K562 (cell line): ENCODE results near the gene WNT7A. TPM values are rescaled to one million over a fixed set of nuclear protein-coding genes. Genes with fewer than 3 reads are reported as not detected.

Experiments
- ATAC-seq: fragments of 200-7000 bp; cut with Tn5 transposase; 3 replicates; pipeline ENCODE4 v1.9.1; 2020; ENCODE audit warnings: moderate library complexity
- BruUV-seq: library from RNA; stranded (reverse); fragments of 400-500 nt; replicated peaks from 2 replicates; lab custom pipeline; 2021; lab: Mats Ljungman, UMichigan
- CTCF ChIA-PET: fragments of 300-600 bp; formaldehyde crosslinking; extraction: SDS; loops from one replicate; lab custom pipeline; 2021; ENCODE audit warnings: low intra/inter-chr PET ratio; lab: Yijun Ruan, JAX
- POLR2A ChIA-PET: fragments of 300-600, 350-650 bp; sonication (Branson Sonifier 250); formaldehyde crosslinking; extraction: SDS; loops from one replicate; lab custom pipeline; 2021; ENCODE audit warnings: antibody characterized with exemption, inconsistent platforms; lab: Yijun Ruan, JAX
- DNase-seq, 4 experiments: peaks; one replicate each; pipeline versions ENCODE4 v3.0.0 to v3.0.0-alpha.2; 2011 to 2018; ENCODE audit warnings: low spot score in 3 of 4, mixed read lengths in 3 of 4; ENCODE audit errors: extremely low read depth in 1 of 4
- FAIRE-seq: peaks from 2 replicates; lab custom pipeline; 2011; peaks lifted over from hg19 to GRCh38; lab: Jason Lieb, UNC
- H2AFZ ChIP-seq: 2 replicates; pipeline ENCODE4 v1.6.0; 2011; ENCODE audit warnings: low read depth, low read length, control low read depth, inconsistent platforms
- H3K27ac ChIP-seq: fragments of 200-600 bp; 3 replicates; pipeline ENCODE4 v1.8.0; 2011; ENCODE audit warnings: low read depth, mild to moderate bottlenecking, control low read depth, inconsistent platforms, low read length, moderate library complexity, mixed read lengths; ENCODE audit errors: extremely low read depth
- H3K27me3 ChIP-seq, 2 experiments: fragments of 300-600 bp in 1 of 2; 2 replicates in 1 of 2; 3 replicates in 1 of 2; pipeline versions ENCODE4 v1.6.0 to v1.8.0; 2011; ENCODE audit warnings: inconsistent platforms in 2 of 2, low read length in 2 of 2, mild to moderate bottlenecking in 1 of 2, mixed read lengths in 1 of 2, moderate library complexity in 1 of 2; ENCODE audit not compliant: control insufficient read depth in 2 of 2, insufficient read depth in 2 of 2
- H3K36me3 ChIP-seq: fragments of 300-600 bp; 3 replicates; pipeline ENCODE4 v1.8.0; 2011; ENCODE audit warnings: mild to moderate bottlenecking, low read length, inconsistent platforms; ENCODE audit not compliant: control insufficient read depth, insufficient read depth
- H3K4me1 ChIP-seq, 2 experiments: fragments of 200-600 bp in 1 of 2; replicated peaks in 1 of 2; 2 replicates in 1 of 2; 3 replicates in 1 of 2; pipeline versions ENCODE4 v1.5.1 to v1.8.0; 2011; ENCODE audit warnings: inconsistent platforms in 2 of 2, low read length in 2 of 2, mild to moderate bottlenecking in 1 of 2, mixed read lengths in 1 of 2, moderate library complexity in 1 of 2; ENCODE audit not compliant: control insufficient read depth in 2 of 2, insufficient read depth in 2 of 2
- H3K4me2 ChIP-seq: 2 replicates; pipeline ENCODE4 v1.6.1; 2011; ENCODE audit warnings: low read length, control low read depth, inconsistent platforms, mixed read lengths; ENCODE audit not compliant: insufficient read depth
- H3K4me3 ChIP-seq: fragments of 200-600 bp; sonication (generic), shearing (Covaris generic); 2 replicates; pipeline ENCODE4 v1.5.1; 2016; ENCODE audit warnings: control low read depth, inconsistent platforms
- H3K79me2 ChIP-seq: fragments of 200-600 bp; 3 replicates; pipeline ENCODE4 v1.8.0; 2011; ENCODE audit warnings: low read length, inconsistent platforms; ENCODE audit not compliant: control insufficient read depth, insufficient read depth
- H3K9ac ChIP-seq, 2 experiments: 2 replicates each; pipeline versions ENCODE4 v1.6.0 to v1.6.1; 2011; ENCODE audit warnings: low read depth in 2 of 2, low read length in 2 of 2, control low read depth in 1 of 2, inconsistent platforms in 1 of 2, mild to moderate bottlenecking in 1 of 2, mixed read lengths in 1 of 2; ENCODE audit not compliant: insufficient read depth in 1 of 2
- H3K9me1 ChIP-seq: one replicate; pipeline ENCODE4 v1.6.0; 2011; ENCODE audit warnings: inconsistent platforms, mild to moderate bottlenecking, low read length, moderate library complexity; ENCODE audit not compliant: control insufficient read depth, insufficient read depth
- H3K9me3 ChIP-seq: replicated peaks from 2 replicates; pipeline ENCODE4 v1.5.1; 2011; ENCODE audit warnings: low read depth, low read length, inconsistent platforms; ENCODE audit not compliant: control insufficient read depth, insufficient read depth
- H4K20me1 ChIP-seq: replicated peaks from 2 replicates; pipeline ENCODE4 v1.6.1; 2011; ENCODE audit warnings: low read length, inconsistent platforms, mixed read lengths; ENCODE audit not compliant: control insufficient read depth, insufficient read depth
- CHD4 ChIP-seq: fragments of 200-600 bp; sonication (generic); IDR thresholded peaks from 3 replicates; pipeline ENCODE4 v1.6.1; 2012; ENCODE audit warnings: low read depth, mild to moderate bottlenecking, mixed read lengths, low read length, inconsistent platforms; ENCODE audit not compliant: insufficient read depth, insufficient replicate concordance, poor library complexity, severe bottlenecking
- HDGF ChIP-seq: fragments of 450-650 bp; IDR thresholded peaks from 2 replicates; pipeline ENCODE4 v1.6.1; 2016
- KDM1A ChIP-seq, 2 experiments: fragments of 450-650 bp; IDR thresholded peaks; 2 replicates each; pipeline ENCODE4 v1.6.1; 2016; ENCODE audit warnings: mild to moderate bottlenecking in 2 of 2
- TAF15 ChIP-seq: fragments of 200-400 bp; formaldehyde crosslinking; IDR thresholded peaks from 2 replicates; pipeline ENCODE4 v1.6.1; 2017; ENCODE audit warnings: mild to moderate bottlenecking, low read depth, low read length, moderate library complexity
- ZSCAN29 ChIP-seq: fragments of 450-650 bp; IDR thresholded peaks from 2 replicates; pipeline ENCODE4 v1.6.1; 2017
- WGBS: fragments of 100-300 bp; shearing (Covaris generic); methylation state at CpG from one replicate; pipeline ENCODE4 v1.1.6; 2016; ENCODE audit warnings: low coverage, mixed read lengths; ENCODE audit not compliant: insufficient coverage; ENCODE audit errors: missing lambda C conversion rate; 5-methylcytosine and 5-hydroxymethylcytosine counted together
- in situ Hi-C: fragments of 300-500 bp; cut with MboI; formaldehyde crosslinking; loops from 4 replicates; pipeline ENCODE4 v1.15.0; 2018; ENCODE audit warnings: inconsistent platforms, mixed read lengths
- intact Hi-C: fragments of 100-400 bp; cut with micrococcal nuclease; formaldehyde crosslinking; loops from 2 replicates; pipeline ENCODE4 v1.14.2; 2022
- polyA plus RNA-seq, 8 experiments: library from polyadenylated mRNA; depleted of rRNA in 4 of 8; stranded (reverse) in 5 of 8; unstranded in 3 of 8; fragments of >200 nt; fragmentation: Nextera tagmentation in 2 of 8; fragmentation: Illumina TruSeq in 1 of 8; extraction: Ambion mirVana in 2 of 8; extraction: Trizol in 1 of 8; gene quantifications; 2 replicates each; pipeline versions ENCODE4 v1.2.1 to v1.2.3, GENCODE V29; 2011 to 2014; ENCODE audit warnings: inconsistent platforms in 1 of 8, missing spikeins in 1 of 8
- total RNA-seq, 7 experiments: library from RNA; depleted of rRNA in 6 of 7; stranded (reverse); fragments of >200 nt in 6 of 7; fragmentation: Illumina TruSeq in 2 of 7; extraction: Trizol in 2 of 7; gene quantifications; 2 replicates each; pipeline versions ENCODE4 v1.2.1 to v1.2.3, GENCODE V29; 2011 to 2021; ENCODE audit warnings: low replicate concordance in 1 of 7

Gene WNT7A
- total and polyA plus RNA-seq, 9 of the 15 experiments (the other 6 are each of a cell fraction or from before 2014, with no cell fraction given), result 0.03 TPM; not detected in 8

- 0% methylated on average over 3 of the region's 3 CpGs for WGBS
- FAIRE-seq, result no peak
- POLR2A ChIA-PET, result no interaction called here
- CTCF ChIA-PET, result no interaction called here
- intact Hi-C loops, result loop anchor here (5.0 kb wide), 1 partner anchor 386 kb away; no protein-coding TSS in a partner anchor
- Histone ChIP-seq H3K36me3 (no peaks in the 10 kb centered on the region), H3K9me3 (no peaks in the 10 kb centered on the region), H3K4me1 (peaks cover 0 to 30% of the 10 kb centered on the region in 2 experiments; a peak in 2 of 5 replicates), H3K4me3 (no peak overlapping the region), H2AFZ (no peak overlapping the region), H3K79me2 (no peaks in the 10 kb centered on the region), H3K9ac (no peak overlapping the region), H3K4me2 (no peak overlapping the region), H3K9me1 (peaks cover 4% of the 10 kb centered on the region), H3K27me3 (peaks cover 27 to 48% of the 10 kb centered on the region in 2 experiments; a peak in 4 of 5 replicates), H4K20me1 (peaks cover 10% of the 10 kb centered on the region; the same call in 1 of the 2 replicates), H3K27ac (no peak overlapping the region)
- BruUV-seq, result no TSS peak
- TF ChIP-seq TAF15 (no peak), ZSCAN29 (no peak), HDGF (no peak), KDM1A (IDR thresholded peaks at IDR 0.05) (no peak), CHD4 (no peak)
- DNase-seq, result no peak
- in situ Hi-C loops, result loop anchor here (10.0 kb wide), 1 partner anchor 388 kb away; no protein-coding TSS in a partner anchor
- no peak for ATAC-seq
Measured at GRCh38 chr3:13882876-13883275, 3.0 kb upstream of the WNT7A start.
